Kasumi-1 (cell line): ENCODE data around the gene TAF9.
"Not testable (repeated sequence)": the region's sequence is repeated elsewhere in the genome, so short reads cannot be mapped to it uniquely, and the experiment has no call there.

Source experiments
- DNase-seq, 2 experiments: peaks; one replicate each; lab custom pipeline; 2025; lab: John Stamatoyannopoulos, UW

TAF9 gene, protein sequence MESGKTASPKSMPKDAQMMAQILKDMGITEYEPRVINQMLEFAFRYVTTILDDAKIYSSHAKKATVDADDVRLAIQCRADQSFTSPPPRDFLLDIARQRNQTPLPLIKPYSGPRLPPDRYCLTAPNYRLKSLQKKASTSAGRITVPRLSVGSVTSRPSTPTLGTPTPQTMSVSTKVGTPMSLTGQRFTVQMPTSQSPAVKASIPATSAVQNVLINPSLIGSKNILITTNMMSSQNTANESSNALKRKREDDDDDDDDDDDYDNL

DNA sequence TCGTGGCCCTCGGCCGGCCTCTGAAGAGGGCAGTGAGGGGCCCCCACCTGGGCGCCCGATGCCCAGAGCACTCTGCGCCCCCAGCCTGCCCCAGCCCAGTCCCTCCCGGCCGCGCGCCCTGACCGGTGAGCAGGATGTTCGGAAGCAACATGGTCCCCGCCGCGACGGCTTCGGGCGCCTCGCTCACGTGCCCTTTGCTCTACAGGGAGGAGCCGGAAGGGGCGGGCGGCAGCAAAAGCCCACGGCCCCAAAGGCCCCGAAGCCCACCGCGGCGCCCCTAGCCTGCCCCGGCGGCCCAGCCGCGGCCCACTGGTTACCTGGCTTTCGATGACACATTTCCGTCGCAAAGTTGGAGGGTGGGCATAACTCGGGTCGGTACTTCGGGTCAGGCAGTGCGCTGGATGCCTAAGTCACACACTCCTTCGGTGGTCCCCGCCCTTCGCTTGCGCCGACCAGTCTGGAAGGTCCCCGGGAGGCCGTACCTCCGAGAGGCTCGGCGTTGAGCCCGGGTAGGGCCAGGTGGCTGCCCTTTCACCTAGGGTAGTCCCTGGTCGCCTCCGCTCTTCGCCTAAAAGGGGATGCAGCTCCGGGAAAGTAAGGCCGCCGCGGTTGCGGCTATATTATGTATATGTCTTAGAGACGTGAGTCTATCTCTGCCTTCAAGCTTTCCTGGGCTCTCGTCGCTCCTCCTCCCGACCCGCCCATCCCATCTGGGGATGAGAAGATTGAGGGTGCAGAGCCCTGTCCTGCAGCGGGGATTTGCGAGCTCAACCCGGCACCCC is at the start of gene TAF9, which contains the start of the genes AK6 and RAD17:
TAF9 (minus strand) TSS at position 181 of the 782 bp plus-strand sequence. CDS start 3,783 bp downstream, outside the sequence.
AK6 (minus strand) TSS at position 181 of the 782 bp plus-strand sequence; CDS start at position 151, 30 bp downstream.
RAD17 (plus strand) TSS at position 479 of the 782 bp plus-strand sequence. CDS start 2,391 bp downstream, outside the sequence.
- DNase-seq, result peak; percentile 93

DNA sequence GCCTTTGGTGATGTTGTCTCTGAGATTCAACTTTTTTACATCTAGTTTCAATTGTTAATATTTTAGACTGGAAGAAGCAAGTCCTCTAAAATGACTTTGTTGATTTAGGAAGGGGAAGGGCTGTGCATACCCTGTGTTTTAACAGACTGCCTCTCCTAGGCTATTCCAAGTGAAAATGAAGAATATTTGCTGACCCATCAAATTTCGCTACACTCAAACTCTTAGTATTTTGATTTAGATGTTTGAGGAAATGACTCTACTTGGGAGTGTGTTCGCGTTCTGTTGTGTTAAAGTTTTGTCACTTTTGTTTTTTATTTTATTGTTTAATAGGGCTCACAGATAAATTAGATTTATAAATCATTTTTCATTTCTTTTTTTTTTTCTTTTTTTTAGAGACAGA is 49.2 kb upstream of the TAF9 start:
- DNase-seq, result no peak

DNA sequence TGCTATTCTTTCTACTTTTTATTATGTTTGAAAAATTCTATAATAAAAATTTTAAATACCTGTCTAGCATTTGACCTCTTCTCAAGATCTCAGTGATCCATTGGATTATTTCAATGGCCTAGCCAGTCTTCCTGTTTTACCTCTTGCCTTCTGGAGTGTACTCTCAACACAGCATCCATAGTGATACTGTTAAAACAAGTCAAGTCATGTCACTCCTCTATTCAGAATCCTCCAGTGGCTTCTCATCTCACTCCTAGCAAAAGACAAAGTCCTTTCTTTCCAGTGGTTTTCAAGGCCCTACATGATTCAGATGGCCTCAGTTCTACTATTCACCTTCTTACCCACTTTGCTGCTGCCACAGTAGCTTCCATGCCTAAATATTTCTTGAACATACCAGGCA is 47.4 kb upstream of the TAF9 start:
- DNase-seq, result no peak

DNA sequence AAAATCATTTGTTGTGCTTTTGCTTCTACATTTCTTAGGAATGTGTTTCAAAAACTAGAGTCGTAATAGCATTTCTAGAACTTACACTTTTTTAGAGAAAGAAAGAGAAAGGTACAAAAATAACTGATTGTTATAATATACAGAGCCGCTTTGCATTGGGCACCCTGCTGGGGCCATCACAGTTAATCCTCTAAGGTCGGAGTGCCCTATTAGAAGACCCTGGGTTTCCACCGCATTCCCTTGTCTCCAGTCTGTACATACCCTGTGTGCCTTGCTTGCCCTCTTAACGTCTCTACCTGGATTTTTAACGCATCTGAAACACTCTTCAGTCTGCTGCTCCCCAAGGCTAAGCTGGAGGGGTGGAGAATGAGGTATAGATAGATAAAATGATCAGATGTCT is 46.9 kb upstream of the TAF9 start:
- DNase-seq, result no peak

DNA sequence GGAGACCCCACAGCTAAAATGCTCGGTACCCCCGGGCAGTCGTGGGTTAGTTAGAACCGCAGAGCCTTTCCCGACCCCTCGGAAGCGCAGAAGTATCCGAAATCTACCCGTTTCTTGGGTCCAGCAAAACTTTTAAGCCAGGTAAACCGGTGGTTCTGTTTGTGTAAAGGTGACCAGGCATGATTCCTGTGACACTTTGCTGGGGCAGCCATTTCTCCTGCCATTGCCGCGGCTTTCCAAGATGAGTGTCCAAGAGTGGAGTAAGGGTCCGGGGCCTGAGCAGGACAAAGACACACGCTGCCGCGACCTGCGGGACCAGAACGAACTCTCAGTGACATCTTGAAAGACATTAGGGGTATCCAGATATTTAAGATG is 46.3 kb upstream of the TAF9 start:
- no peak for DNase-seq

DNA sequence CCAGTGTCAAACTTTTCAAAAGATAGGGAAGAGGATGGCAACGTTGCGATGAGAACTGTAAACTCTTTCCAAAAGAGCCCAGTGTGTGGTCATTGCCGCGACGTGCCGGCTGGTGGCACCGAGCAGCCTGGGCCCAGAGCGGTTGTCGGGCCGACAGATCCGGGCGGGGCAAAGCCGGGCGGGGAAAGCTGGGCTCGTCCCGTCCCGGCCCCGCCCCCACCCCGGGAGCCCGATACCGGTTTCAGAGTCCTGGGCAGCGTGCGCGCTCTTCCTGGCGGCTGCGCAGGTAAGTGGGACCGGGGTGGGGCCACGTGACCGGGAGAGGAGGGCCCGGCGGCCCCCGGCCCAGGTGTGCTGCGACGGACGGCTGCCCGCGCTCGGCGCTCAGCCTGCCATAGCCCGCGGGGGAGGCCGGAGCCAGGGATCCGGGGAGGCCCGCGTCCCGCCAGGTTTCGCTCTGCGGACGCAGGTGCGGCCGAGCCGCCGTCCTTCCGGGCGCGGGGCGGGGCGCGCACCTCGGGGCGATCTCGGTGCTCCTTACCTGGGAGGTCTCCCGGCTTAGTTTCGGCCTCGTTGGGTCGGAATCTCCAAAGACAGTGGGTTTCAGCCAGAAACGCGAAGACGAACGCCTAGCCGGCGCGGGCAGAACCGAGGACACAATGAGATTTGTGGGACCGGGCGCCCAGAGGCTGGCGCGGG is 45.7 kb upstream of the TAF9 start, which contains the start of gene MARVELD2:
MARVELD2 (plus strand) TSS at position 232 of the 699 bp plus-strand sequence. CDS start 4,270 bp downstream, outside the sequence.
- DNase-seq, result no peak

DNA sequence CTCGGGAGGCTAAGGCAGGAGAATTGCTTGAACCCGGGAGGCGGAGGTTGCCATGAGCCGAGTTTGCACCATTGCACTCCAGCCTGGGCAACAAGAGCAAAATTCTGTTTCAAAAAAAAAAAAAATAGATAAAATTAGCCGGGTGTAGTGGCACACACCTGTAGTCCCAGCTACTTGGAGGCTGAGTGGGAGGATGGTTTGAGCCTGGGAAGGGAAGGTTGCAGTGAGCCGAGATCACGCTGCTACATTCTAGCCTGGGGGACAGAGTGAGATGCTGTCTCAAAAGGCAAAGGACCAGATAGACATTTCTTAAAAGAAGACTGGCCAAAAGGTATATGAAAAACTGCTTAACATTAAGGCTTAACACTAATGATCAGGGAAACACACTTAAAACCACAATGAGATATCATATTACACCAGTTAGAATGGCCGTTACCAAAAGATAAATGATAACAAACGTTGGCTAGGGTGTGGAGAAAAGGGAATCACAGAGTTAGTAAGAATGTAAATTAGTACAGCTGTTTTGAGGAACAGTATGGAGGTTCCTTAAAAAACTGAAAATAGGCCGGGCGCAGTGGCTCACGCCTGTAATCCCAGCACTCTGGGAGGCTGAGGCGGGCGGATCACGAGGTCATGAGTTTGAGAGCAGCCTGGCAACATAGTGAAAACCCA is 35.5 kb upstream of the TAF9 start:
- DNase-seq, result peak in 1 of 2 experiments; percentile 15

DNA sequence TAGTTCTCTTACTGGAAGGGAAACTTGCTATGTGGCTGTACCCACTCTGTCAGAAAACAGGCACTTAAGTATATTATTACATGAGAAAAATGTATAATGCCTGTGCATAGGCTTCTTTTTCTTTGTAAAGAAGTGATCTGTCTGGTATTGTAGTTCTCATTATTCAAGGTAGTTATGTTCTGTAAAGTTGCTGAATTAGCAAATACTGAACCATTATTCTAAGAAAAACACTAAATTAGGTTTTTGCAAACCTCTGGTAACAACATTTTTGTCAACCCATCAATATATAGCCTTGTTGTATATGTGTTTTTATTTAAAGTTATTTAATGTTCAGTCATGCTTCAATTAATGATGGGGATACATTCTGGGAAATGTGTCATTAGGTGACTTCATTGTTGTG is 9.1 kb upstream of the TAF9 start:
- DNase-seq, result no peak

DNA sequence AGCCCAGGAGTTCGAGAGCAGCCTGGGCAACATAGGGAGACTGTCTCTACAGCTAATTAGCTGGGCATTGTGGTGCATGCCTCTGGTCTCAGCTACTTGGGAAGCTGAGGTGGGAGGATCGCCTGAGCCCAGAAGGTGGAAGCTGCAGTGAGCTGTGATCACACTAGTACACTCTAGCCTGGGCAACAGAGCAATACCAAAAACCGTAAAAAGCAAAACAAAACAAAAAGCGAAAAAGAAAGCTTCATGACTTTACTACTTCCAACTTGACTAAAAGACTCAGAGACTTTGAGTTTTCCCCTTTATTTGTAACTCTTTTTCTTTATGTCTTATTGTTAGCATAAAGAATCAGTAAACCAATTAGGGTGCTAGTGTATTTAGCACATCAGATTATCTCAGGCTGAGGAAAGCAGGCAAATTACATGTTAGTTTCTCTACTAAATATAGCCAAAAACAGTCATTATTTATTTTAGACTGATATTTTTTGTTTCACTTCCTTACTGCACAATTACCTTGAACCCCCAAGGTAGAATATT is 5.7 kb upstream of the TAF9 start:
- DNase-seq, result no peak

DNA sequence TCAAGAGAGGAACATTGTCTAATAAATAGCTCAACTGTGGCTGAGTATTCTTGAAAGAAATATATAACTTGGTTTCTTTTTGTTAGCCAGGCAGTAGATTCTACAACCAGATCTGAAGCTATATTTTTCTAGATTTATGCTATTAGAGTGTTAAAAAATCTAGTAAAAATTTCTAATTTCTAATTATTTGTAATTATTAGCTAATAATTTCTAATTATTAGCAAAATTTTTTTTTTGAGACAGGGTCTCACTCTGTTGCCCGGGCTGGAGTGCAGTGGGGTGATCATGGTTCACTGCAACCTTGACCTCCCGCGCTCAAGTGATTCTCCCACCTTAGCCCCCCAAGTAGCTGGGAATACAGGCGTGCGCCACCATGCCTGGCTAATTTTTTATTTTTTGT is 3.1 kb upstream of the TAF9 start:
- DNase-seq, result no peak

DNA sequence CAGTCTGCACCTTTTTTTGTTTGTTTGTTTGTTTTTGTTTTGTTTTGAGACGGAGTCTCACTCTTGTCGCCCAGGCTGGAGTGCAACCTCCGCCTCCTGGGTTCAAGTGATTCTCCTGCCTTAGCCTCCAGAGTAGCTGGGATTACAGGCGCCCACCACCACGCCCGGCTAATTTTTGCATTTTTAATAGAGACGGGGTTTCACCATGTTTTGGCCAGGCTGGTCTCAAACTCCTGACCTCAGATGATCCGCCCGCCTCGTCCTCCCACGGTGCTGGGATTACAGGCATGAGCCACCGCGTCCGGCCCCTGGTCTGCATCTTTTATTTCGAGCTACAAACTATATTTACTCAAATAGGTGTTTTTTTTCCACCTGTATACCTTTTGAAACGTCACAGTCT is 1.0 kb upstream of the TAF9 start:
- not testable (repeated sequence) for DNase-seq

DNA sequence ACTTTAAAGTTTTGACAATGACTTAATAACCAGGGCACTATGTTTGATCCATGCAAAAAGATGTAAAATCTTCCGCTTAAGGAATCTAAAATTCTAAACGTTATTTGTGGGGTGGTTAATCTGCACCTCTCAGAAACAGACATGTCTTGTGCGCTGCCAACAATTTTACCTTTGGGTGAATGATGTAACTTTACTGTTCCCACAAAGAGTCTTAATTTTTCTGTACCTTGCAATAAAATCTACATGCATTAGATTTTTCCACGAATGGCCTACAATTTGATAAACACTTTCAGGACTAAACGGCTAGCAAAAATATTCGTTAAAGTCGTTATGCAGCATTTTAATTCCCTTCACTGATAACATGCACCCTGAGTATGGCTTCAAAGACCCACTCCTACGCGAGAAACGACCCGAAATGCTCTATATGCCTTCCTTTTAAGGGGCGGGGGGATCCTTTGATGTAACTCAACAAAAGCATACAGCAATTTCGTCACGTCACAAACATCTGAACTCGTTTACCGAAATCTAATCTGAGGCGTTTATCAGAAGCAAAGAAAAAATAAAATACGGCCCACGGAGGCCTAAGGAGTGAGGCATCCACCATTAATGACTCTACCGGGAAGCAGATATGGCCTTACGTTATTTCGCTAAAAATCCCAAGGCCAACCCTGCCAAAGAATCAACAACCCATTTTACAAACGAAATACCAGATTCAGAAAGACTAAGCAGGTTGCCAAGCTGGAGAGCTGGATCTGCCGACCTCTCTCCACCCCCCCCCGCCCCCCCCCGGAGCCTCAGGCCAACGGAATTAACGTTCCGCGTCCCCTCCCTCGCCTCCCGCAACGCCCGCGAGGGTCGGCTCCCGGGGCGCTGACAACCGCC is 621 bp downstream of the TAF9 start:
- peak in 1 of 2 experiments; percentile 47 for DNase-seq

DNA sequence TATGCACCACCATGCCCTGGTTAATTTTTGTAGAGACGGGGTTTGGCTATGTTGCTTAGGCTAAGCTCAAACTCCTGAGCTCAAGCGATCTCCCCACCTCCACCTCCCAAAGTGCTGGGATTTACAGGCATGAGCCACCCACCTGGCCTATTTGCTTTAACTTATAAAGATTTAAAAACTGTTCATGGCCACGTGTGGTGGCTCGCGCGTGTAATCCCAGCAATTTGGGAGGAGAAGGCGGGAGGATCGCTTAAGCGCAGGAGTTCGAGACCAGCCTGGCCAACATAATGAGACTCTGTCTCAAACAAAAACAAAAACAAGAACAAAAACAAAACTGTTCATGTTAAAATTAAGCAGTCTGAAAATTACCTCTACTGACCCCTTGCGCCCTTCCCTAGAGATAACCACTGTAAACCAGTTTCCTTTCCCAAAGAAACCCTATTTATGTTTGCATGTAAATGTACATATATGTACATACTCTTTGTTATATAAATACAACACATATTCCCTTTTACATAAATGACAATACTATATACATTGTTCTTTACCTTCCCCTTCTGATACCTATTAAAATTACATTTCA is 1.5 kb downstream of the TAF9 start:
- peak; percentile 64 to 65 for DNase-seq

DNA sequence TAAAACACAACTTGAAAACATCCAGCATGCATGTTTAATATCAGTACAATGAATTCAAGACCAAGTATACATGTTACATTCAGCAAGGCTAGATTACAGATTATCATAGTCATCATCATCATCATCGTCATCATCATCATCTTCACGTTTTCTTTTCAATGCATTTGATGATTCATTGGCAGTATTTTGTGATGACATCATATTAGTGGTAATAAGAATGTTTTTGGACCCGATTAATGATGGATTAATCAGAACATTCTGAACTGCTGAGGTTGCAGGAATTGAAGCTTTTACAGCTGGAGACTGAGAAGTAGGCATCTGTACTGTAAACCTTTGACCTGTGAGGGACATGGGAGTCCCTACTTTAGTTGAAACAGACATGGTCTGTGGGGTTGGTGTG is 4.5 kb downstream of the TAF9 start:
- DNase-seq, result no peak

DNA sequence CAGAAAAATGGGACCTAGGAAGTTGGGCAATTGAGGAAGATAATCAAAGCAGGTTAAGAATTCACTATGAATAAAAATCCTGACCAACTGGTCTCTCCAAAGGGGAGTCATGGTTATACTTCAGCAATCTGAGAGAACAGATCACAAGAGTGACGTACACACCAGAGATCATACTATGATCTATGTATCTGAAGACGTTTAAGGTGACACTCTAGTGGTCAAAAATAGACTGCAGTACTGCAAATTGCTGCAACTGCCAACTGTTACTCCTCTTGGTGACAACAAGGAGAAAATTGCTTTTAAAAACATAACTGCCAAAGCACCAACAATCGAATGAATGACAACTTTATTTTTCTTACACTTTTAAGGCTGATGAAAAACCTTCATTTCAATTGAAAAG is 4.9 kb downstream of the TAF9 start:
- peak; percentile 73 for DNase-seq

DNA sequence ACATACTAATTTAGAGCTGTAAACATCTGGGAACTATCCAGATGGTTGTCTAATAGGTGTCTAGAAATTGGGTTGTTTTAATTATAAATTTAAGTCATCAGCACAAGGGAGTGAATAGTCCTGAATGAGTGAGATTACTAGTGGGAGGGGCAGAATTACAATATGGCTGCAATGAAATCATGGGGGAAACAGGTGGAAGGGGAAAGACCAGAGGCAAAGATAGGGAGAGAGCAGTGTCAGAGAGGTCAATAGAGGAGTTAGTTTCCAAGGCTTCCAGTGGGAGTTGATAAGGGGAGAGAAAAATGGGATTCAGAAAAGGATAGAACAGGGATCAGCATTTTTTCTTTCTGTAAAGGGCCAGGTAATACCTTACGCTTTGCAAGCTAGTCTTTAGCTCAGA is 8.9 kb downstream of the TAF9 start:
- no peak for DNase-seq

DNA sequence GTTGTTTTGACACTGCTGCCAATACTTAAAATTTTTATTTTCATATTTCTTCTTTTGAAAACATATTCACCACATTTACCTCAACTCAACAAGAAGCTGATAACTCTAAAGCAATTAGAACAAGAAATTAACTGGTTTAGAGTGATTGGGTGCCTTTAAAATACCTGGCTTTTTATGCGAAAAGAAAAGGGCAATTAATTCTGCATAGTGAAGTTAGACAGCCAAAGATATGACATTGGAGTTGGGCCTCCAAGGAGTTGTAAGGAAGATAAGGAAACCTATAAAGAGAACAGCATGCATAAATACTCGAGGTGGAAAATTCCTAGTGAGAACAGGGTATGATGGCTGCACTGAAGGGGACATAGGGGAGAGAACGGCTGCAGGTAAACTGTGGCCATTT is 9.6 kb downstream of the TAF9 start:
- no peak for DNase-seq

DNA sequence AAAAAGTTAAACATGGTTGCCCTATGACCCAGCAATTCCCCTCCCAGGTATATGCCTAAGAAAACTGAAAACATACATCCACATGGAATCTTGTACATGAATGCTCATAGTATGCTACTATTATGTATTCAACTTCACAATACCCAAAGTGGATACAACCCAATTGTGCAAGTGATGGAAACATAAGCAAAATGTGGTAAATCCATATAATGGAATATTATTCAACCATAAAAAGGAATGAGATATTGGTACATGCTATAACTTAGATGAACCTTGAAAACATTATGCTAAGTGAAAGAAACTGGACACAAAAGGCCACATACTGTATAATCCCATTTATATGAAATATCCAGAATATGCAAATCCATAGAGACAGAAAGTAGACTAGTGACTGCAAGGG is 18.7 kb downstream of the TAF9 start:
- no peak for DNase-seq

DNA sequence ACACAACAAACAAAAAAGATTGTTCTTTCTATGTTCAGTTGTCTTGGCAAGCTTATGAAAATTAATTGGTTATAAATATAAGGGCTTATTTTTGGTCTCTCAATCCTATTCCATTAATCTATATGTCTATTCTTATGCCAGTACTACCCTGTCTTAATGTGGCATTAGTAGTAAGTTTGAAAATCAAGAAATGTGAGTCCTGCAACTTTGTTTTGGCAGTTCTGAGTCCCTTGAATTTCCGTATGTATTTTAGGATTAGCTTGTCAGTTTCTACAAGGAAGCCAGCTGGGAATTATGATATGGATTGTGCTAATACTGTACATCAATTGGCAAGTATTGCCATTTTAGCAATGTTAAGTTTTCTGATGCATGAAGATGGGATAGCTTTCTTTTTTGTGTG is 26.2 kb downstream of the TAF9 start:
- no peak for DNase-seq

DNA sequence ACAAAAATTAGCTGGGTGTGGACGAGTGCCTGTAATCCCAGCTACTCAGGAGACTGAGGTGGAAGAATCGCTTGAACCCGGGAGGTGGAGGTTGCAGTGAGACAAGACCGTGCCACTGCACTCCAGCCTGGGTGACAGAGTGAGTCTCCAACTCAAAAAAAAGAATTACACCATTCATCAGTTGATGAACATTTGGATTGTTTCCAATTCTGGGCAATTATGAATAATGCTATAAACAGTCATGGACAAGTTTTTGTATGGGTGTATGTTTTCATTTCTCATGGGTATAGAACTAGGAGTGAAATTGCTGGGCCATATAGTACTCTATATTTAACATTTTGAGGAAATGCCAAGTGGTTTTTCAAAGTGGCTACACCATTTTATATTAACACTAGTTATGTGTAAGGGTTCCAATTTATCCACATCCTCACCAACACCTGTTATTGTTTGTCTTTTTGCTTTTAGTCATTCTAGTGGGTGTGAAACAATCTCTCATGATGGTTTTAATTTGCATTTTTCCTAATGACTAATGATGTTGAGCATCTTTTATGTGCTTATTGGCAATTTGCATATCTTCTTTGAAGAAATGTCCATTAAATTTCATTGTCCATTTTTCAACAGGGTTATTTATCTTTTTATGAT is 27.7 kb downstream of the TAF9 start:
- no peak for DNase-seq
